AG08396 (cell line): ENCODE data around the gene NFKBIB.
A peak's percentile ranks its signal among the peaks of the same experiment; 100 is the strongest.
"Not testable (repeated sequence)": the region's sequence is repeated elsewhere in the genome, so short reads cannot be mapped to it uniquely, and the experiment has no call there.

Experiments used
- DNase-seq: peaks from one replicate; pipeline ENCODE4 v3.0.0; 2012; ENCODE audit warnings: low spot score, mixed read lengths

The NFKBIB gene, protein sequence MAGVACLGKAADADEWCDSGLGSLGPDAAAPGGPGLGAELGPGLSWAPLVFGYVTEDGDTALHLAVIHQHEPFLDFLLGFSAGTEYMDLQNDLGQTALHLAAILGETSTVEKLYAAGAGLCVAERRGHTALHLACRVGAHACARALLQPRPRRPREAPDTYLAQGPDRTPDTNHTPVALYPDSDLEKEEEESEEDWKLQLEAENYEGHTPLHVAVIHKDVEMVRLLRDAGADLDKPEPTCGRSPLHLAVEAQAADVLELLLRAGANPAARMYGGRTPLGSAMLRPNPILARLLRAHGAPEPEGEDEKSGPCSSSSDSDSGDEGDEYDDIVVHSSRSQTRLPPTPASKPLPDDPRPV

GRCh38 chr19:38899447-38900201 lies at the start of gene NFKBIB, which contains the start of gene SIRT2:
Gene NFKBIB, plus strand, starts transcription at chr19:38899969. Its CDS starts 64 bp downstream, at chr19:38900033.
Gene SIRT2, minus strand, starts transcription at chr19:38899618. Its CDS starts 97 bp downstream, at chr19:38899521.
- peak; percentile 99 for DNase-seq

DNA sequence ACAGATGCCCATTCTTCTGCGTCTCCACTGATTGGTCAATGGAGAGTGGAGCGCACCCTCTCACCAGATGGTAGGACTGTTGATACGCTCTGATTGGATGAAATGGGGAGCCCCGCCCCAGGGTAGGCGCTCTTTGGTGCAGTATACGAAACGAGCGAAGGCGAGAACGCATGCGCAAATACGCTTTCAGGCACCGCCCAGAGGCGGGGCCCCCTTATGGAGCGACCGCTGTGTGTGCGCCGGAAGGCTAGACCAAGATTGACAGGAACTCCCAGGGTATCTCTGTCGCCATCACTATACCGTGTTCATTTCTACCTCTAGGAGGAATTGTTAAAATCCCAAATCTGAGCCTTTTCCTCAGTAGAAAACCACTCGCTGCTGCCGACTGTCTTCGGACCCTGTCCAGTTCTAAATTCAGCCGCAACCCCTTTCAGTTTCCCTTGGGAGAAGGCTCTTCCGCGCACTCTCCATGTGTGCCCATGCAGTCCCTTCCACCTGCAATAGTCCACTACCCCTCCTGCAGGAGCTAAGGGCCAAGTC lies 49.3 kb upstream of the NFKBIB start:
- peak; percentile 99 for DNase-seq

GRCh38 chr19:38850976-38851621 lies 48.7 kb upstream of the NFKBIB start:
- DNase-seq, result no peak

GRCh38 chr19:38851622-38852230 lies 48.0 kb upstream of the NFKBIB start:
- peak; percentile 96 for DNase-seq

DNA sequence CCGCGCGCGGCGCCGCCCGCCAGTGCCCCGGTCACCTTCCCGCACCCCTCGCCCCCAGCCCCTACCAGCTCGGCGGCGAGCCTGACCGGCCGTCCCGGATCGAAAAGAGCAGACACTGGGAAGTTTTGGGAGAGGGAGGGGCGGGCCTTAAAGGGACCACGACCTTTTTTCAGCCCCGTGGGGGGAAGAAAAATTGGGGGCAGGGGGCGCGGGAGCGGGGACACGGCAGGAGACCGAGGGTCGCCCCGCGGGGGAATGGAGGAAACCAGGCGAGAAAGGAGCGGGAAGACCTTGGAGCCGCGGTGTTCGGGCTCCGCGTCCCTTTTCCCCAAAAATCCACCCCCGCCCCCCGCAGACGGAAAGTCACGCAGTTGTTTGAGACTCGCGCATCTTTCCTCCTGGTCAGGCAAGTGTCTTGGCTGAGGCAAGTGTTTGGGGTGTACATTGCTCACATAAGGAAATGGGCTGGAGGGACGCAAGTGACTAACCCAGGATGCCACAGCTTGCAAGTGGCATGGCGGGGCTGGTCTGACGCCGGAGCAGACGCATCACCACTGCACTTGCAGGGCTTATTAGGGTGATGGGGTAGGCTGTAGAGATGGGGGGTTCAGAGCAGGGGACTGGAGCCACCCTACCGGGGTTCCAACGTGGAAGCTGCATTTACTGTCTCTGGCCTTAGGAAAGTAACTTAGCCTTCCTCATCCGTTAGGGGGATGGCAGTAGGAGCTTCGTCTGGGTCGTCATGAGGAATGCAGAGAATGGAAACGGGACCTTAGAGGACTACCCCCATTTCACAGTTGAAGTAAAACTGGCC lies 47.3 kb upstream of the NFKBIB start:
- DNase-seq, result peak; percentile 75

- DNase-seq, result no peak
These were observed 46.6 kb upstream of the NFKBIB start for GRCh38 chr19:38853214-38853613.

DNA sequence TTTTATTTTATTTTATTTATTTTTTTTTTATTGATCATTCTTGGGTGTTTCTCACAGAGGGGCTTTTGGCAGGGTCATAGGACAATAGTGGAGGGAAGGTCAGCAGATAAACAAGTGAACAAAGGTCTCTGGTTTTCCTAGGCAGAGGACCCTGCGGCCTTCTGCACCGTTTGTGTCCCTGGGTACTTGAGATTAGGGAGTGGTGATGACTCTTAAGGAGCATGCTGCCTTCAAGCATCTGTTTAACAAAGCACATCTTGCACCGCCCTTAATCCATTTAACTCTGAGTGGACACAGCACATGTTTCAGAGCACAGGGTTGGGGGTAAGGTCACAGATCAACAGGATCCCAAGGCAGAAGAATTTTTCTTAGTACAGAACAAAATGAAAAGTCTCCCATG lies 44.8 kb upstream of the NFKBIB start:
- DNase-seq, result not testable (repeated sequence)

- DNase-seq, result not testable (repeated sequence)
These were observed 44.0 kb upstream of the NFKBIB start for GRCh38 chr19:38855751-38856150.

GRCh38 chr19:38856813-38857212 lies 43.0 kb upstream of the NFKBIB start:
- no peak for DNase-seq

GRCh38 chr19:38859631-38860204 lies 40.1 kb upstream of the NFKBIB start:
- not testable (repeated sequence) for DNase-seq

- DNase-seq, result no peak
These were observed 38.4 kb upstream of the NFKBIB start for GRCh38 chr19:38861368-38861767.

GRCh38 chr19:38862321-38863059 lies 37.3 kb upstream of the NFKBIB start:
- no peak for DNase-seq

DNA sequence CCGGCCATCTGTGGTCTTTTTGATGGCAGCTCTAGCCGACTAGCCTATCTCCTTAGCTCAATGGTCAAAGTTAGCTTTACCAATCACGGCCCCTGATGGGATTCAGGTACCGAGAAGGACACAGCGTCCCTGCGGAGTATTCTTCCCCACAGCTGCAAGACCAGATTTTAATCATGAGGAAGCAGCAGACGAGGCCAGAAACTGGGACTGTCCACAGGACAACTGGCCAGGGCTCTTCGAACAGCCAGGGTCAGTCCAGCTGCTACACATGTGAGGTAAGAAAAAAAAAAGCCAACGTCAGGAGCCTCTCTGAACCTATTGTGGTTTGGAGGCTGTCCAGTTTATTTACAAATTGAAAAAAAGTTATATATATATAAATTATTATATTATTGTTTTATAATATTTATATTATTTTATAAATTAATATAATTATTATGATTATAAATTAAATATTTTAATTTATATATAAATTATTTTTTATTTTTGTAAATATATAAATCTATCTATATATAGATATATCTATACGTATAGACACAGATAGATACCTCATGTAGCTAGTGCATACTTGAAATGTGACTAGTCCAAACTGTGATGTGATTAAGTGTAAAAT lies 32.5 kb upstream of the NFKBIB start:
- no peak for DNase-seq

DNA sequence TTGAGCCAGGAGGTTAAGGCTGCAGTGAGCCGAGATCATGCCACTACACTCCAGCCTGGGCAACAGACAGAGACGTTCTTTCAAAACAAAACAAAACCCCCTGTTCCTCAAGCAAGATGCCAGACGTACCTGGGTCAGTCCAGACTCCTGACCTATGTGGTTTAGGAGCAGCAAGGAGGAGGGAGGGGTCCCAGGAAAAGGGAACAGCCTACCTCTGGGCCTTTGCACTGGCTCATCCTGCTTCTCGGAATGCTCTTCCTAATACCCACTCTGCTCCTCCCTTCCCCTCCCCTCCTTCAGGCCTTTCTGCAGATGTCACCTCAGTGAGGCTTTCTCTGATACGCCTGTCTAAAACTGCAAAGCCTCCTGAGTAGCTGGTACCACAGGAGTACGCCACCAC lies 31.2 kb upstream of the NFKBIB start:
- DNase-seq, result no peak

GRCh38 chr19:38869160-38869835 lies 30.5 kb upstream of the NFKBIB start:
- no peak for DNase-seq

GRCh38 chr19:38869836-38870607 lies 29.7 kb upstream of the NFKBIB start:
- DNase-seq, result peak; percentile 89

DNA sequence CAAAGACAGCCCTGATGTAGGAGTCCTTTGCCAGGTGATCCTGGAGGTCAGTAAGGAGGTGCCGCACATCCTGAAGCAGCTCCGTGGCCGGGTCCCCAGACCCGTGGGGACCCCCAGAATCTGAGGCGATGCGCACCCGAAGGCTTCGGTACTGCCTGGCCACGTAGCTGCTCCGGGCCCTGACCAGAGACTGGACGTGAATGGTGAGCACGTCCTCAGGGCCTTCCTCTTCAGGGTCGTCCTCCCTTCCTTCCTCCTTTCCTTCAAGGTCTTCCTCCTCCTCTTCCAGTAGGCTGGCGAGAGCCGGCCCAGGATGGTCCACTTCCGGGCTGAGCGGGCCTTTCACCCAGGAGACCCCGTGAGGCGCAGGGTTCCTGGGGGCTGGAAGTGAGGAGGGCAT lies 29.2 kb upstream of the NFKBIB start:
- DNase-seq, result no peak

GRCh38 chr19:38873400-38873799 lies 26.4 kb upstream of the NFKBIB start:
- DNase-seq, result not testable (repeated sequence)
